GM12873 (cell line): ENCODE measurements around the gene POLR3GL.

ENCODE experiments used
- CTCF ChIP-seq: IDR thresholded peaks from 2 replicates; pipeline ENCODE4 v1.5.1; 2012; ENCODE audit warnings: low read depth, mild to moderate bottlenecking, moderate library complexity, low read length, control low read depth; ENCODE audit not compliant: insufficient read depth; ENCODE audit errors: missing control alignments

POLR3GL gene

GRCh38 chr1:145942871-145943270, 21.6 kb upstream of the POLR3GL start:
- TF ChIP-seq CTCF = no peak

GRCh38 chr1:145944532-145944931, 20.0 kb upstream of the POLR3GL start:
- TF ChIP-seq CTCF = no peak

- TF ChIP-seq CTCF = no peak
These were observed 18.0 kb upstream of the POLR3GL start for GRCh38 chr1:145946477-145946986.

GRCh38 chr1:145947551-145947950, 16.9 kb upstream of the POLR3GL start:
- no peak for TF ChIP-seq CTCF

GRCh38 chr1:145949219-145949618, 15.3 kb upstream of the POLR3GL start:
- no peak for TF ChIP-seq CTCF

- no peak for TF ChIP-seq CTCF
These were observed 13.0 kb upstream of the POLR3GL start for GRCh38 chr1:145951526-145951925.

- TF ChIP-seq CTCF = no peak
These were observed 11.6 kb upstream of the POLR3GL start for GRCh38 chr1:145952903-145953302.
